VCaP (cell line): ENCODE measurements around the gene TFDP3.

Source experiments
- H3K27ac ChIP-seq: fragments of 450-650 bp; 2 replicates; pipeline ENCODE4 v1.5.1; 2017
- TF ChIP-seq, protein P1 (sequence below): fragments of 450-650 bp; conservative IDR thresholded peaks from 2 replicates; pipeline ENCODE4 v1.5.1; 2017; ENCODE audit warnings: mild to moderate bottlenecking, moderate library complexity

The TFDP3 gene

GRCh38 chrX:133215017-133215416 is 3.1 kb downstream of the TFDP3 start:
- no peak overlapping the region for H3K27ac ChIP-seq
- TF ChIP-seq, protein P1, sequence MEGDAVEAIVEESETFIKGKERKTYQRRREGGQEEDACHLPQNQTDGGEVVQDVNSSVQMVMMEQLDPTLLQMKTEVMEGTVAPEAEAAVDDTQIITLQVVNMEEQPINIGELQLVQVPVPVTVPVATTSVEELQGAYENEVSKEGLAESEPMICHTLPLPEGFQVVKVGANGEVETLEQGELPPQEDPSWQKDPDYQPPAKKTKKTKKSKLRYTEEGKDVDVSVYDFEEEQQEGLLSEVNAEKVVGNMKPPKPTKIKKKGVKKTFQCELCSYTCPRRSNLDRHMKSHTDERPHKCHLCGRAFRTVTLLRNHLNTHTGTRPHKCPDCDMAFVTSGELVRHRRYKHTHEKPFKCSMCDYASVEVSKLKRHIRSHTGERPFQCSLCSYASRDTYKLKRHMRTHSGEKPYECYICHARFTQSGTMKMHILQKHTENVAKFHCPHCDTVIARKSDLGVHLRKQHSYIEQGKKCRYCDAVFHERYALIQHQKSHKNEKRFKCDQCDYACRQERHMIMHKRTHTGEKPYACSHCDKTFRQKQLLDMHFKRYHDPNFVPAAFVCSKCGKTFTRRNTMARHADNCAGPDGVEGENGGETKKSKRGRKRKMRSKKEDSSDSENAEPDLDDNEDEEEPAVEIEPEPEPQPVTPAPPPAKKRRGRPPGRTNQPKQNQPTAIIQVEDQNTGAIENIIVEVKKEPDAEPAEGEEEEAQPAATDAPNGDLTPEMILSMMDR, result no peak

DNA sequence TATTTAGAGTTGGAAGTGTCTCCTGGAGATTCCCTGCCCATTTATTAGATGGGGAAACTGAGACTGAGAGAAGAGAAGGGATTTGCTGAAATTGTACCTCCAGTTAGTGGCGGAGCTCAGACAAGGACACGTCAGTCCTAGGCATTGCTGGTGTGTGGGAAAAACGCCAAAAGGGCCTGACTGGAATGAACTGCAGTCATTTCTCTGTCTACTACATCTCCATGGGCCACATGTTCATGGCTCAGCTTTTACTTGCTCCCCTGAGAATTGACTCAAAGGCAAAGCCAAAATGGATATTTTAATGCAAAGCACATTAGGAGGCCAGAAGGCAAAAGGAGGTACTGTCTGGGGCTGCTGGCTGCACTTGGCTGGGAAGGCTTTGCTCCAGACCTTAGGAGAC is 3.9 kb downstream of the TFDP3 start:
- TF ChIP-seq, protein P1, result no peak
- H3K27ac ChIP-seq, result no peak overlapping the region

DNA sequence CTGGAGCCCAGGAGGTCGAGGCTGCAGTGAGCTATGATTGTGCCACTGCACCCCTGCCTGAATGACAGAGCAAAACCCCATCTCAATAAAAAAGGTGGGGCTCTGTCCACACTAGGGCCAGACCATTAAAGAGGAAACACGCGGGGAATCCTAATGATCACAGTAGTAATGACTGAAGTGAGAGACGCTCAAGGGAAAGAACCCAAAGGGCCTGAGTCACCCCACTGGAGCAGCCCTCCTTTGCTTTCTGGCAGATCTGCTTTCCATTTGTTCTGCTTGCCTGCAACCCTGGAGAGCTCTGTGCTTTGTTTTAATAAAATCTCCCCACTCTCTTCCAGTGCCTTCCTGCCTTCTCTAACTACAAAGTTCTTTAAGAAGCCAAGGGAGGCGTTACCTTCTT is 5.0 kb downstream of the TFDP3 start:
- TF ChIP-seq, protein P1, result no peak

GRCh38 chrX:133207751-133208150 is 10.4 kb downstream of the TFDP3 start:
- H3K27ac ChIP-seq, result no peak overlapping the region
- TF ChIP-seq, protein P1, result no peak

More for the DNA sequence above, 5.0 kb downstream of the TFDP3 start:
- H3K27ac ChIP-seq, result no peak overlapping the region

GRCh38 chrX:133191739-133192039 is 26.5 kb downstream of the TFDP3 start:
- no peak overlapping the region for H3K27ac ChIP-seq
- TF ChIP-seq, protein P1, result no peak

GRCh38 chrX:133190877-133191738 is 27.0 kb downstream of the TFDP3 start:
- TF ChIP-seq, protein P1, result no peak
- no peak overlapping the region for H3K27ac ChIP-seq

- TF ChIP-seq, protein P1, result no peak
- no peak overlapping the region for H3K27ac ChIP-seq
These were observed 29.0 kb downstream of the TFDP3 start for GRCh38 chrX:133189195-133189594.
